Measurements from ENCODE around the gene STON2.
A peak's percentile ranks its signal among the peaks of the same experiment; 100 is the strongest.

GRCh38 chr14:81269100-81269978 is 130.8 kb downstream of the STON2 start:
- TF ChIP-seq CTCF (IDR thresholded peaks at IDR 0.05; ENCODE audit: insufficient read depth, low read length, poor library complexity, severe bottlenecking), result peak; percentile 62
- no peak for TF ChIP-seq EZH2phosphoT487 (conservative IDR thresholded peaks at IDR 0.05; ENCODE audit: low read length)
